ACC112 (cell line): Measurements from ENCODE around the gene NAPSA.
A peak's percentile ranks its signal among the peaks of the same experiment; 100 is the strongest.

Experiments
- H2AFZ ChIP-seq: fragments of 200-600 bp; sonication (generic); one replicate; pipeline ENCODE4 v1.6.0; 2017; ENCODE audit warnings: antibody characterized with exemption, low read length; ENCODE audit not compliant: unreplicated experiment
- H3K27ac ChIP-seq: fragments of 200-600 bp; sonication (generic); 2 replicates; pipeline ENCODE4 v1.5.1; 2014; ENCODE audit warnings: low read depth, mild to moderate bottlenecking, antibody characterized with exemption, low read length, moderate library complexity
- H3K27me3 ChIP-seq: fragments of 200-600 bp; sonication (generic); 2 replicates; pipeline ENCODE4 v1.6.1; 2014; ENCODE audit warnings: mild to moderate bottlenecking, antibody characterized with exemption, low read length, moderate library complexity, mixed read lengths; ENCODE audit not compliant: insufficient read depth
- H3K36me3 ChIP-seq: fragments of 200-600 bp; sonication (generic); 2 replicates; pipeline ENCODE4 v1.6.1; 2016; ENCODE audit warnings: mild to moderate bottlenecking, antibody characterized with exemption, low read length, moderate library complexity, mixed read lengths; ENCODE audit not compliant: insufficient read depth
- H3K4me1 ChIP-seq: fragments of 200-600 bp; sonication (generic); one replicate; pipeline ENCODE4 v1.6.1; 2016; ENCODE audit warnings: low read length, mixed read lengths; ENCODE audit not compliant: insufficient read depth, unreplicated experiment, control insufficient read depth
- H3K4me3 ChIP-seq: fragments of 200-600 bp; sonication (generic); 2 replicates; pipeline ENCODE4 v1.5.1; 2014; ENCODE audit warnings: mild to moderate bottlenecking, low read depth, low read length
- H3K79me2 ChIP-seq: fragments of 200-600 bp; sonication (generic); one replicate; pipeline ENCODE4 v1.6.0; 2016; ENCODE audit warnings: low read length; ENCODE audit not compliant: control insufficient read depth, unreplicated experiment, insufficient read depth

The NAPSA gene

GRCh38 chr19:50328873-50329145, 36.6 kb downstream of the NAPSA start:
- no peaks in the 10 kb centered on the region for H3K36me3 ChIP-seq
- no peaks in the 10 kb centered on the region for H3K79me2 ChIP-seq
- H3K27me3 ChIP-seq: peaks cover 68% of the 10 kb centered on the region
- H3K27ac ChIP-seq: no peak overlapping the region
- H2AFZ ChIP-seq: no peak overlapping the region
- no peak overlapping the region for H3K4me3 ChIP-seq
- H3K4me1 ChIP-seq: no peaks in the 10 kb centered on the region

- H3K79me2 ChIP-seq: no peaks in the 10 kb centered on the region
- H3K4me3 ChIP-seq: peak overlapping the region; percentile 40; the same call in 1 of the 2 replicates
- no peaks in the 10 kb centered on the region for H3K4me1 ChIP-seq
- H3K27ac ChIP-seq: no peak overlapping the region
- H3K36me3 ChIP-seq: no peaks in the 10 kb centered on the region
- H2AFZ ChIP-seq: no peak overlapping the region
- peaks cover 67% of the 10 kb centered on the region for H3K27me3 ChIP-seq
These were observed 37.1 kb downstream of the NAPSA start for GRCh38 chr19:50328224-50328872.

GRCh38 chr19:50327461-50328223, 37.8 kb downstream of the NAPSA start:
- no peak overlapping the region for H3K4me3 ChIP-seq
- no peak overlapping the region for H2AFZ ChIP-seq
- H3K27ac ChIP-seq: no peak overlapping the region
- no peaks in the 10 kb centered on the region for H3K79me2 ChIP-seq
- no peaks in the 10 kb centered on the region for H3K4me1 ChIP-seq
- no peaks in the 10 kb centered on the region for H3K36me3 ChIP-seq
- peaks cover 60% of the 10 kb centered on the region for H3K27me3 ChIP-seq

GRCh38 chr19:50327013-50327412, 38.4 kb downstream of the NAPSA start:
- Histone ChIP-seq H3K27ac (no peak overlapping the region), H3K36me3 (no peaks in the 10 kb centered on the region), H2AFZ (no peak overlapping the region), H3K27me3 (peaks cover 54% of the 10 kb centered on the region), H3K79me2 (no peaks in the 10 kb centered on the region), H3K4me1 (no peaks in the 10 kb centered on the region), H3K4me3 (no peak overlapping the region)

- Histone ChIP-seq H3K4me3 (no peak overlapping the region), H3K27ac (no peak overlapping the region), H2AFZ (no peak overlapping the region), H3K4me1 (no peaks in the 10 kb centered on the region), H3K79me2 (no peaks in the 10 kb centered on the region), H3K27me3 (peaks cover 45% of the 10 kb centered on the region), H3K36me3 (no peaks in the 10 kb centered on the region)
These were observed 39.3 kb downstream of the NAPSA start for GRCh38 chr19:50326101-50326664.

- no peaks in the 10 kb centered on the region for H3K4me1 ChIP-seq
- H3K27me3 ChIP-seq: peaks cover 41% of the 10 kb centered on the region
- no peak overlapping the region for H2AFZ ChIP-seq
- H3K4me3 ChIP-seq: no peak overlapping the region
- H3K36me3 ChIP-seq: no peaks in the 10 kb centered on the region
- no peak overlapping the region for H3K27ac ChIP-seq
- no peaks in the 10 kb centered on the region for H3K79me2 ChIP-seq
These were observed 39.9 kb downstream of the NAPSA start for GRCh38 chr19:50325310-50326100.

- Histone ChIP-seq H3K4me3 (no peak overlapping the region), H3K36me3 (no peaks in the 10 kb centered on the region), H3K79me2 (no peaks in the 10 kb centered on the region), H3K27ac (no peak overlapping the region), H3K4me1 (no peaks in the 10 kb centered on the region), H2AFZ (no peak overlapping the region), H3K27me3 (peaks cover 31% of the 10 kb centered on the region)
These were observed 41.1 kb downstream of the NAPSA start for GRCh38 chr19:50324331-50324730.

- H2AFZ ChIP-seq: no peak overlapping the region
- peaks cover 31% of the 10 kb centered on the region for H3K27me3 ChIP-seq
- no peak overlapping the region for H3K27ac ChIP-seq
- no peaks in the 10 kb centered on the region for H3K36me3 ChIP-seq
- no peak overlapping the region for H3K4me3 ChIP-seq
- H3K79me2 ChIP-seq: no peaks in the 10 kb centered on the region
- H3K4me1 ChIP-seq: no peaks in the 10 kb centered on the region
These were observed 41.7 kb downstream of the NAPSA start for GRCh38 chr19:50323782-50324133.

- Histone ChIP-seq H3K79me2 (no peaks in the 10 kb centered on the region), H3K27me3 (peaks cover 28% of the 10 kb centered on the region), H2AFZ (no peak overlapping the region), H3K27ac (no peak overlapping the region), H3K36me3 (no peaks in the 10 kb centered on the region), H3K4me3 (no peak overlapping the region), H3K4me1 (no peaks in the 10 kb centered on the region)
These were observed 42.3 kb downstream of the NAPSA start for GRCh38 chr19:50322931-50323781.

- Histone ChIP-seq H3K27me3 (peaks cover 20% of the 10 kb centered on the region), H3K27ac (no peak overlapping the region), H2AFZ (no peak overlapping the region), H3K4me1 (no peaks in the 10 kb centered on the region), H3K79me2 (no peaks in the 10 kb centered on the region), H3K36me3 (no peaks in the 10 kb centered on the region), H3K4me3 (no peak overlapping the region)
These were observed 43.2 kb downstream of the NAPSA start for GRCh38 chr19:50322234-50322633.
